OCI-LY1 (cell line): Measurements from ENCODE around the gene SMYD2.

Experiments used
- H2AFZ ChIP-seq: fragments of 200-600 bp; sonication (generic), shearing (Covaris generic); 2 replicates; pipeline ENCODE4 v1.6.0; 2014; ENCODE audit warnings: antibody characterized with exemption, mild to moderate bottlenecking, low read length
- H3F3A ChIP-seq: fragments of 200-600 bp; sonication (generic), shearing (Covaris generic); 2 replicates; pipeline ENCODE4 v1.6.0; 2014; ENCODE audit warnings: mild to moderate bottlenecking, antibody characterized with exemption, low read length, moderate library complexity; ENCODE audit not compliant: insufficient read depth
- H3K27ac ChIP-seq: fragments of 200-600 bp; sonication (generic); 2 replicates; pipeline ENCODE4 v1.5.1; 2014; ENCODE audit warnings: low read length, mixed run types, mild to moderate bottlenecking, low read depth; ENCODE audit not compliant: poor library complexity, severe bottlenecking
- H3K27me3 ChIP-seq: fragments of 200-600 bp; sonication (generic); 2 replicates; pipeline ENCODE4 v1.6.0; 2014; ENCODE audit warnings: antibody characterized with exemption, mild to moderate bottlenecking, low read length, moderate library complexity; ENCODE audit not compliant: insufficient read depth
- H3K36me3 ChIP-seq: fragments of 200-600 bp; sonication (generic); 2 replicates; pipeline ENCODE4 v1.6.1; 2014; ENCODE audit warnings: mild to moderate bottlenecking, antibody characterized with exemption, low read length, moderate library complexity, mixed read lengths; ENCODE audit not compliant: insufficient read depth
- H3K4me1 ChIP-seq: fragments of 200-600 bp; sonication (generic); 2 replicates; pipeline ENCODE4 v1.5.1; 2014; ENCODE audit warnings: mild to moderate bottlenecking, low read length, moderate library complexity; ENCODE audit not compliant: insufficient read depth, severe bottlenecking
- H3K4me2 ChIP-seq: fragments of 200-600 bp; sonication (generic), shearing (Covaris generic); 2 replicates; pipeline ENCODE4 v1.6.1; 2014; ENCODE audit warnings: low read length
- H3K4me3 ChIP-seq: fragments of 200-600 bp; sonication (generic); 2 replicates; pipeline ENCODE4 v1.5.1; 2014; ENCODE audit warnings: low read length, low read depth, mild to moderate bottlenecking, mixed read lengths; ENCODE audit not compliant: poor library complexity, severe bottlenecking
- H3K79me2 ChIP-seq: fragments of 200-600 bp; shearing (Covaris generic); 2 replicates; pipeline ENCODE4 v1.6.1; 2016; ENCODE audit warnings: mixed run types, low read length, mixed read lengths; ENCODE audit not compliant: insufficient read depth
- H3K9ac ChIP-seq: fragments of 200-600 bp; sonication (generic), shearing (Covaris generic); 2 replicates; pipeline ENCODE4 v1.6.1; 2014; ENCODE audit warnings: mild to moderate bottlenecking, low read length, mixed read lengths
- H3K9me2 ChIP-seq: fragments of 200-600 bp; sonication (generic), shearing (Covaris generic); 2 replicates; pipeline ENCODE4 v1.6.1; 2014; ENCODE audit warnings: low read depth, mild to moderate bottlenecking, low read length, mixed read lengths
- H3K9me3 ChIP-seq: fragments of 200-600 bp; shearing (Covaris generic); 2 replicates; pipeline ENCODE4 v1.6.1; 2014; ENCODE audit warnings: low read length, mixed read lengths
- H4K20me1 ChIP-seq: fragments of 200-600 bp; sonication (generic), shearing (Covaris generic); 2 replicates; pipeline ENCODE4 v1.6.0; 2016; ENCODE audit warnings: mild to moderate bottlenecking, low read length; ENCODE audit not compliant: insufficient read depth
- CTCF ChIP-seq: fragments of 200-600 bp; sonication (generic), shearing (Covaris generic); IDR thresholded peaks from 2 replicates; pipeline ENCODE4 v1.5.1; 2017; ENCODE audit warnings: mild to moderate bottlenecking, antibody characterized with exemption, low read length, moderate library complexity, mixed read lengths
- EZH2 ChIP-seq: fragments of 200-600 bp; sonication (generic), shearing (Covaris generic); IDR thresholded peaks from 2 replicates; pipeline ENCODE4 v1.8.0; 2017; ENCODE audit warnings: borderline replicate concordance, mixed run types, mild to moderate bottlenecking, antibody characterized with exemption, low read length, moderate library complexity, mixed read lengths

SMYD2 gene

GRCh38 chr1:214244841-214245240, 36.1 kb upstream of the SMYD2 start:
- Histone ChIP-seq H3K36me3 (no peaks in the 10 kb centered on the region), H2AFZ (no peak overlapping the region), H3F3A (no peaks in the 10 kb centered on the region), H3K79me2 (no peaks in the 10 kb centered on the region), H3K4me1 (no peaks in the 10 kb centered on the region), H3K4me3 (no peak overlapping the region), H3K27ac (no peak overlapping the region), H3K4me2 (no peak overlapping the region), H3K9me2 (no peaks in the 10 kb centered on the region), H4K20me1 (no peaks in the 10 kb centered on the region), H3K9me3 (no peaks in the 10 kb centered on the region), H3K9ac (no peak overlapping the region), H3K27me3 (no peaks in the 10 kb centered on the region)
- TF ChIP-seq CTCF (no peak), EZH2 (no peak)

GRCh38 chr1:214247501-214248041, 33.4 kb upstream of the SMYD2 start:
- Histone ChIP-seq H3K79me2 (no peaks in the 10 kb centered on the region), H3K4me2 (no peak overlapping the region), H3K9ac (no peak overlapping the region), H3K9me2 (no peaks in the 10 kb centered on the region), H3F3A (no peaks in the 10 kb centered on the region), H3K27ac (no peak overlapping the region), H4K20me1 (no peaks in the 10 kb centered on the region), H3K9me3 (no peaks in the 10 kb centered on the region), H3K4me3 (no peak overlapping the region), H3K36me3 (no peaks in the 10 kb centered on the region), H2AFZ (no peak overlapping the region), H3K27me3 (no peaks in the 10 kb centered on the region), H3K4me1 (no peaks in the 10 kb centered on the region)
- no peak for TF ChIP-seq CTCF
- TF ChIP-seq EZH2 = no peak

- Histone ChIP-seq H3K4me3 (no peak overlapping the region), H3K79me2 (no peaks in the 10 kb centered on the region), H3K9me3 (no peaks in the 10 kb centered on the region), H3K4me2 (no peak overlapping the region), H3K27ac (no peak overlapping the region), H4K20me1 (no peaks in the 10 kb centered on the region), H3K27me3 (no peaks in the 10 kb centered on the region), H3K9ac (no peak overlapping the region), H2AFZ (no peak overlapping the region), H3K4me1 (no peaks in the 10 kb centered on the region), H3F3A (no peaks in the 10 kb centered on the region), H3K9me2 (no peaks in the 10 kb centered on the region), H3K36me3 (no peaks in the 10 kb centered on the region)
- TF ChIP-seq EZH2 (no peak), CTCF (no peak)
These were observed 32.5 kb upstream of the SMYD2 start for GRCh38 chr1:214248311-214249085.
